GM23338 (cell line): ENCODE measurements around the gene MEI1. TPM values are rescaled to one million over a fixed set of nuclear protein-coding genes. Genes with fewer than 3 reads are reported as not detected.
A peak's percentile ranks its signal among the peaks of the same experiment; 100 is the strongest.

Experiments
- ATAC-seq: fragments of 200-7000 bp; cut with Tn5 transposase; 3 replicates; pipeline ENCODE4 v1.9.1; 2020
- DNase-seq: peaks from one replicate; pipeline ENCODE4 v3.0.0-alpha.2; 2015; ENCODE audit warnings: low spot score
- H2AFZ ChIP-seq: fragments of 200-600 bp; sonication (generic); 2 replicates; pipeline ENCODE4 v1.8.0; 2016; ENCODE audit warnings: antibody characterized with exemption, mild to moderate bottlenecking, moderate library complexity
- H3F3A ChIP-seq: fragments of 200-600 bp; sonication (generic); replicated peaks from 2 replicates; pipeline ENCODE4 v1.8.0; 2017; ENCODE audit warnings: antibody characterized with exemption, mixed run types, low read depth
- H3K27ac ChIP-seq: fragments of 200-600 bp; sonication (generic); 2 replicates; pipeline ENCODE4 v1.6.1; 2016; ENCODE audit warnings: low read depth
- H3K27me3 ChIP-seq: fragments of 200-600 bp; sonication (generic); 2 replicates; pipeline ENCODE4 v1.8.0; 2016; ENCODE audit warnings: mild to moderate bottlenecking, mixed run types, moderate library complexity; ENCODE audit not compliant: insufficient read depth
- H3K36me3 ChIP-seq: fragments of 200-600 bp; sonication (generic); 2 replicates; pipeline ENCODE4 v1.8.0; 2016; ENCODE audit warnings: mild to moderate bottlenecking; ENCODE audit not compliant: insufficient read depth
- H3K4me1 ChIP-seq: fragments of 200-600 bp; sonication (generic); 2 replicates; pipeline ENCODE4 v1.8.0; 2016; ENCODE audit warnings: mild to moderate bottlenecking, moderate library complexity; ENCODE audit not compliant: insufficient read depth
- H3K4me2 ChIP-seq: fragments of 200-600 bp; sonication (generic); 2 replicates; pipeline ENCODE4 v1.7.1; 2017; ENCODE audit warnings: mixed run types
- H3K4me3 ChIP-seq: fragments of 200-600 bp; sonication (generic); 2 replicates; pipeline ENCODE4 v1.6.1; 2016; ENCODE audit warnings: mixed run types
- H3K79me2 ChIP-seq: fragments of 200-600 bp; sonication (generic); replicated peaks from 2 replicates; pipeline ENCODE4 v1.8.0; 2017; ENCODE audit warnings: mild to moderate bottlenecking; ENCODE audit not compliant: insufficient read depth
- H3K9me2 ChIP-seq: fragments of 200-600 bp; sonication (generic); 2 replicates; pipeline ENCODE4 v1.8.0; 2017; ENCODE audit not compliant: insufficient read depth
- H4K20me1 ChIP-seq: fragments of 200-600 bp; sonication (generic); replicated peaks from 2 replicates; pipeline ENCODE4 v1.8.0; 2017; ENCODE audit warnings: mild to moderate bottlenecking; ENCODE audit not compliant: insufficient read depth
- H3K27ac Mint-ChIP-seq: 2 replicates; pipeline ENCODE4 v1.8.0; 2020; ENCODE audit warnings: inconsistent platforms, mild to moderate bottlenecking, moderate library complexity, mixed read lengths
- H3K27me3 Mint-ChIP-seq: 3 replicates; pipeline ENCODE4 v1.8.0; 2022; ENCODE audit warnings: low read depth, mild to moderate bottlenecking, moderate library complexity, mixed read lengths, inconsistent platforms; ENCODE audit not compliant: insufficient read depth, poor library complexity
- H3K36me3 Mint-ChIP-seq: 3 replicates; pipeline ENCODE4 v1.8.0; 2021; ENCODE audit warnings: low read depth, mild to moderate bottlenecking, inconsistent platforms, moderate library complexity, mixed read lengths
- H3K4me1 Mint-ChIP-seq: 3 replicates; pipeline ENCODE4 v1.8.0; 2020; ENCODE audit warnings: mild to moderate bottlenecking, inconsistent platforms, mixed read lengths
- H3K4me3 Mint-ChIP-seq: 3 replicates; pipeline ENCODE4 v1.8.0; 2021; ENCODE audit warnings: moderate library complexity, mild to moderate bottlenecking, inconsistent platforms, mixed read lengths
- H3K9me3 Mint-ChIP-seq: 3 replicates; pipeline ENCODE4 v1.8.0; 2020; ENCODE audit warnings: moderate library complexity, mild to moderate bottlenecking, inconsistent platforms, mixed read lengths
- CTCF ChIP-seq, 2 experiments: fragments of 200-600 bp in 1 of 2; sonication (generic) in 1 of 2; conservative IDR thresholded peaks; 2 replicates each; pipeline versions ENCODE4 v1.5.1 to v1.6.1; 2016 to 2017; ENCODE audit warnings: antibody characterized with exemption in 2 of 2, low read depth in 2 of 2, mild to moderate bottlenecking in 2 of 2, moderate library complexity in 1 of 2
- JUNB ChIP-seq: IDR thresholded peaks from one replicate; pipeline ENCODE4 v1.6.1; 2016; ENCODE audit warnings: antibody characterized with exemption; ENCODE audit not compliant: unreplicated experiment
- NANOG ChIP-seq: IDR thresholded peaks from 2 replicates; pipeline ENCODE4 v1.6.1; 2016; ENCODE audit warnings: antibody characterized with exemption, borderline replicate concordance
- POLR2AphosphoS5 ChIP-seq: IDR thresholded peaks from 2 replicates; pipeline ENCODE4 v1.6.1; 2016; ENCODE audit warnings: antibody characterized with exemption, low read depth
- STAT1 ChIP-seq: IDR thresholded peaks from one replicate; pipeline ENCODE4 v1.6.1; 2016; ENCODE audit warnings: antibody characterized with exemption; ENCODE audit not compliant: unreplicated experiment
- polyA plus RNA-seq: library from polyadenylated mRNA; unstranded; fragments of >200 nt; fragmentation: Nextera tagmentation; extraction: Ambion mirVana; gene quantifications from 2 replicates; pipeline ENCODE4 v1.2.1, GENCODE V29; 2016
- total RNA-seq: library from RNA; depleted of rRNA; stranded (reverse); fragments of >200 nt; shearing (Covaris generic); gene quantifications from 2 replicates; pipeline ENCODE4 v1.2.3, GENCODE V29; 2014
- TF ChIP-seq, protein P1 (sequence below): IDR thresholded peaks from 2 replicates; pipeline ENCODE4 v1.6.1; 2016; ENCODE audit warnings: antibody characterized with exemption
- TF ChIP-seq, protein P2 (sequence below): fragments of 250-450 bp; sonication (Bioruptor Pico); IDR thresholded peaks from 2 replicates; pipeline ENCODE4 v1.5.0; 2020; ENCODE audit warnings: mild to moderate bottlenecking, moderate library complexity

MEI1 gene
- total and polyA plus RNA-seq, 2 experiments from 2014 or later, result 0.28 to 0.87 TPM

- peaks cover 18% of the 10 kb centered on the region for H4K20me1 ChIP-seq
- Mint-ChIP-seq H3K27ac (peak overlapping the region; percentile 97), H3K4me3 (peak overlapping the region; percentile 99), H3K27me3 (peaks cover 6% of the 10 kb centered on the region), H3K9me3 (no peaks in the 10 kb centered on the region), H3K36me3 (peaks cover 36% of the 10 kb centered on the region), H3K4me1 (peaks cover 31% of the 10 kb centered on the region)
- peak overlapping the region; percentile 95 for H3K4me2 ChIP-seq
- H3K79me2 ChIP-seq, result peaks cover 53% of the 10 kb centered on the region
- ATAC-seq, result peak; percentile 4
- peak overlapping the region; percentile 82 for H3K27ac ChIP-seq
- H3K4me3 ChIP-seq, result peak overlapping the region; percentile 79
- H3F3A ChIP-seq, result peaks cover 7% of the 10 kb centered on the region; the same call in 1 of the 2 replicates
- H3K36me3 ChIP-seq, result peaks cover 18% of the 10 kb centered on the region
- no peaks in the 10 kb centered on the region for H3K9me2 ChIP-seq
- H3K27me3 ChIP-seq, result no peaks in the 10 kb centered on the region
- H2AFZ ChIP-seq, result no peak overlapping the region
- peaks cover 26% of the 10 kb centered on the region for H3K4me1 ChIP-seq
- TF ChIP-seq, protein P1, sequence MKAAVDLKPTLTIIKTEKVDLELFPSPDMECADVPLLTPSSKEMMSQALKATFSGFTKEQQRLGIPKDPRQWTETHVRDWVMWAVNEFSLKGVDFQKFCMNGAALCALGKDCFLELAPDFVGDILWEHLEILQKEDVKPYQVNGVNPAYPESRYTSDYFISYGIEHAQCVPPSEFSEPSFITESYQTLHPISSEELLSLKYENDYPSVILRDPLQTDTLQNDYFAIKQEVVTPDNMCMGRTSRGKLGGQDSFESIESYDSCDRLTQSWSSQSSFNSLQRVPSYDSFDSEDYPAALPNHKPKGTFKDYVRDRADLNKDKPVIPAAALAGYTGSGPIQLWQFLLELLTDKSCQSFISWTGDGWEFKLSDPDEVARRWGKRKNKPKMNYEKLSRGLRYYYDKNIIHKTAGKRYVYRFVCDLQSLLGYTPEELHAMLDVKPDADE, result no peak
- TF ChIP-seq STAT1 (no peak), NANOG (no peak), CTCF (conservative IDR thresholded peaks at IDR 0.05; ENCODE audit: low read depth in 2 of 2) (no peak), JUNB (no peak)
- peak; percentile 60 for DNase-seq
These were observed 134.2 kb downstream of the MEI1 start for GRCh38 chr22:41833369-41834004.

DNA sequence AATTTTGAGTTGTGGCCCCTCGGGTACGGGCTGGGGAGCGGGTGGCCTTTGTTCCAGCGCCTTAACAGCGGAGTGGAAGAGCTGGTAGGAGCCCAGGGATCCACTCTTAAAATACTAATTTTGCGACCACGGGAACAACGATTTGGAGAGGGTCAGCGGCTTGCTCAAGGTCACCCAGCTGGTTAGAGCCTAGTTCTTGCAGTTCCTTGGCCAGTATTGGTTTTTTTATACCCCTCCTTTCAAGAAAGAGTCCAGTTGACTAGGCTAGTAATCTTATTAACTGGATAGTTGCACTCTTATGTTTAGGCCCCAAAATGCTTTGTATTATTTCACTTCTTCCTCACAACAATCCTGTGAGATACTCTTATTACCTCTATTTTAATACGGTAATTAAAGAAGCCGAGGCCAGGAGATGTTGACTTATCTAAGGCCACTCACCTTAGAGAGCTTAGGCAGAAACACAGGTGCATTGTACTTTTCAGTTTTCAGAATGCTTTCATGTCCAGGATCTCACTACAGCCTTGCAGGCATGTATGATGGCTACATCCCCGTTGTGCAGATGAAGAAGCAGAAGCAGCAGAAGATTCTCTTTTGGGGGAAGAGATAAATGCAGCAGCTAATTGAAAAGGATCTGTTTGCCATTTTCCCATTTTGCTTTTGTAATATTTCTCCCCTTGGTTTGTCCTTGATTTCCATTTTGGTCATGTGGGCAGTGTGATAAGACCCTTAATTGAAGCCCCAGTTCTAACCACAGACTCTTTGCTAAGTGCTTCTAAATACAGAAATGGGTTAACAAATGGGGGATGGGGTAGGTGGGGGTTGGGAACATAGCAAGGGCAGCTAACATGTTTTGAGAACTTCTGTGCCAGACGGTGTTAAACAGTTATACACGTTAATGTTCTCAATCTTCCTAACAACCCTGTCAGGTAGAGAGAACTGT is 135.0 kb downstream of the MEI1 start:
- Histone ChIP-seq H3K27me3 (no peaks in the 10 kb centered on the region), H3K9me2 (no peaks in the 10 kb centered on the region), H2AFZ (no peak overlapping the region), H3K27ac (peak overlapping the region; percentile 82), H4K20me1 (peaks cover 25% of the 10 kb centered on the region), H3K36me3 (peaks cover 18% of the 10 kb centered on the region), H3K4me1 (peaks cover 29% of the 10 kb centered on the region), H3K4me3 (peak overlapping the region; percentile 79), H3K4me2 (peak overlapping the region; percentile 95), H3F3A (peaks cover 7% of the 10 kb centered on the region; the same call in 1 of the 2 replicates), H3K79me2 (peaks cover 61% of the 10 kb centered on the region)
- DNase-seq, result no peak
- Mint-ChIP-seq H3K27ac (peak overlapping the region; percentile 97), H3K9me3 (no peaks in the 10 kb centered on the region), H3K27me3 (peaks cover 6% of the 10 kb centered on the region), H3K36me3 (peaks cover 44% of the 10 kb centered on the region), H3K4me3 (peak overlapping the region; percentile 99), H3K4me1 (peaks cover 36% of the 10 kb centered on the region)
- ATAC-seq, result no peak
- TF ChIP-seq, protein P2, sequence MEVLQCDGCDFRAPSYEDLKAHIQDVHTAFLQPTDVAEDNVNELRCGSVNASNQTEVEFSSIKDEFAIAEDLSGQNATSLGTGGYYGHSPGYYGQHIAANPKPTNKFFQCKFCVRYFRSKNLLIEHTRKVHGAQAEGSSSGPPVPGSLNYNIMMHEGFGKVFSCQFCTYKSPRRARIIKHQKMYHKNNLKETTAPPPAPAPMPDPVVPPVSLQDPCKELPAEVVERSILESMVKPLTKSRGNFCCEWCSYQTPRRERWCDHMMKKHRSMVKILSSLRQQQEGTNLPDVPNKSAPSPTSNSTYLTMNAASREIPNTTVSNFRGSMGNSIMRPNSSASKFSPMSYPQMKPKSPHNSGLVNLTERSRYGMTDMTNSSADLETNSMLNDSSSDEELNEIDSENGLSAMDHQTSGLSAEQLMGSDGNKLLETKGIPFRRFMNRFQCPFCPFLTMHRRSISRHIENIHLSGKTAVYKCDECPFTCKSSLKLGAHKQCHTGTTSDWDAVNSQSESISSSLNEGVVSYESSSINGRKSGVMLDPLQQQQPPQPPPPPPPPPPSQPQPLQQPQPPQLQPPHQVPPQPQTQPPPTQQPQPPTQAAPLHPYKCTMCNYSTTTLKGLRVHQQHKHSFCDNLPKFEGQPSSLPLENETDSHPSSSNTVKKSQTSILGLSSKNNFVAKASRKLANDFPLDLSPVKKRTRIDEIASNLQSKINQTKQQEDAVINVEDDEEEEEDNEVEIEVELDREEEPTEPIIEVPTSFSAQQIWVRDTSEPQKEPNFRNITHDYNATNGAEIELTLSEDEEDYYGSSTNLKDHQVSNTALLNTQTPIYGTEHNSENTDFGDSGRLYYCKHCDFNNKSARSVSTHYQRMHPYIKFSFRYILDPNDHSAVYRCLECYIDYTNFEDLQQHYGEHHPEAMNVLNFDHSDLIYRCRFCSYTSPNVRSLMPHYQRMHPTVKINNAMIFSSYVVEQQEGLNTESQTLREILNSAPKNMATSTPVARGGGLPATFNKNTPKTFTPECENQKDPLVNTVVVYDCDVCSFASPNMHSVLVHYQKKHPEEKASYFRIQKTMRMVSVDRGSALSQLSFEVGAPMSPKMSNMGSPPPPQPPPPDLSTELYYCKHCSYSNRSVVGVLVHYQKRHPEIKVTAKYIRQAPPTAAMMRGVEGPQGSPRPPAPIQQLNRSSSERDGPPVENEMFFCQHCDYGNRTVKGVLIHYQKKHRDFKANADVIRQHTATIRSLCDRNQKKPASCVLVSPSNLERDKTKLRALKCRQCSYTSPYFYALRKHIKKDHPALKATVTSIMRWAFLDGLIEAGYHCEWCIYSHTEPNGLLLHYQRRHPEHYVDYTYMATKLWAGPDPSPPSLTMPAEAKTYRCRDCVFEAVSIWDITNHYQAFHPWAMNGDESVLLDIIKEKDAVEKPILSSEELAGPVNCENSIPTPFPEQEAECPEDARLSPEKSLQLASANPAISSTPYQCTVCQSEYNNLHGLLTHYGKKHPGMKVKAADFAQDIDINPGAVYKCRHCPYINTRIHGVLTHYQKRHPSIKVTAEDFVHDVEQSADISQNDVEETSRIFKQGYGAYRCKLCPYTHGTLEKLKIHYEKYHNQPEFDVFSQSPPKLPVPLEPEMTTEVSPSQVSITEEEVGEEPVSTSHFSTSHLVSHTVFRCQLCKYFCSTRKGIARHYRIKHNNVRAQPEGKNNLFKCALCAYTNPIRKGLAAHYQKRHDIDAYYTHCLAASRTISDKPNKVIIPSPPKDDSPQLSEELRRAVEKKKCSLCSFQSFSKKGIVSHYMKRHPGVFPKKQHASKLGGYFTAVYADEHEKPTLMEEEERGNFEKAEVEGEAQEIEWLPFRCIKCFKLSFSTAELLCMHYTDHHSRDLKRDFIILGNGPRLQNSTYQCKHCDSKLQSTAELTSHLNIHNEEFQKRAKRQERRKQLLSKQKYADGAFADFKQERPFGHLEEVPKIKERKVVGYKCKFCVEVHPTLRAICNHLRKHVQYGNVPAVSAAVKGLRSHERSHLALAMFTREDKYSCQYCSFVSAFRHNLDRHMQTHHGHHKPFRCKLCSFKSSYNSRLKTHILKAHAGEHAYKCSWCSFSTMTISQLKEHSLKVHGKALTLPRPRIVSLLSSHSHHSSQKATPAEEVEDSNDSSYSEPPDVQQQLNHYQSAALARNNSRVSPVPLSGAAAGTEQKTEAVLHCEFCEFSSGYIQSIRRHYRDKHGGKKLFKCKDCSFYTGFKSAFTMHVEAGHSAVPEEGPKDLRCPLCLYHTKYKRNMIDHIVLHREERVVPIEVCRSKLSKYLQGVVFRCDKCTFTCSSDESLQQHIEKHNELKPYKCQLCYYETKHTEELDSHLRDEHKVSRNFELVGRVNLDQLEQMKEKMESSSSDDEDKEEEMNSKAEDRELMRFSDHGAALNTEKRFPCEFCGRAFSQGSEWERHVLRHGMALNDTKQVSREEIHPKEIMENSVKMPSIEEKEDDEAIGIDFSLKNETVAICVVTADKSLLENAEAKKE (CRISPR knock-in tag), result no peak
- TF ChIP-seq CTCF (conservative IDR thresholded peaks at IDR 0.05; ENCODE audit: low read depth in 2 of 2) (no peak), STAT1 (no peak), POLR2AphosphoS5 (no peak)
